ENCODE results near the gene TMEM164.

The TMEM164 gene

GRCh38 chrX:110215411-110215810 lies 212.5 kb downstream of the TMEM164 start:
- no peak for DNase-seq

GRCh38 chrX:110216027-110216426 lies 213.1 kb downstream of the TMEM164 start:
- no peak for DNase-seq

DNA sequence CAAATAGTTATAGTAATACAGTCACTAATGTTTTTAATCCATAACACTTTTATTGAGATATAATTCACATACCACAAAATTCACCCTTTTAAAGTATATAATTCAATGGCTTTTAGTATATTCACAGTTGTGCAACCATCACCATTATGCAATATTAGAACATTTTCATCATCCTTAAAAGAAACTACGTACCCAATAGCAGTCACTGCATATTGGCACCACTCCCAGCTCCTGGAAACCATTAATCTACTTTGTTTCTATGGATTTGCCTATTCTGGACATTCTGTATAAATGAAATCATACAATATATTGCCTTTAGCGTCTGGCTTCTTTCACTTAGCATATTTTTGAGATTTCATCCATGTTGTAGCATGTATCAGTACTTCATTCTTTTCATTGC lies 215.7 kb downstream of the TMEM164 start:
- no peak for DNase-seq

- DNase-seq = no peak
These were observed 217.0 kb downstream of the TMEM164 start for GRCh38 chrX:110219920-110220319.

DNA sequence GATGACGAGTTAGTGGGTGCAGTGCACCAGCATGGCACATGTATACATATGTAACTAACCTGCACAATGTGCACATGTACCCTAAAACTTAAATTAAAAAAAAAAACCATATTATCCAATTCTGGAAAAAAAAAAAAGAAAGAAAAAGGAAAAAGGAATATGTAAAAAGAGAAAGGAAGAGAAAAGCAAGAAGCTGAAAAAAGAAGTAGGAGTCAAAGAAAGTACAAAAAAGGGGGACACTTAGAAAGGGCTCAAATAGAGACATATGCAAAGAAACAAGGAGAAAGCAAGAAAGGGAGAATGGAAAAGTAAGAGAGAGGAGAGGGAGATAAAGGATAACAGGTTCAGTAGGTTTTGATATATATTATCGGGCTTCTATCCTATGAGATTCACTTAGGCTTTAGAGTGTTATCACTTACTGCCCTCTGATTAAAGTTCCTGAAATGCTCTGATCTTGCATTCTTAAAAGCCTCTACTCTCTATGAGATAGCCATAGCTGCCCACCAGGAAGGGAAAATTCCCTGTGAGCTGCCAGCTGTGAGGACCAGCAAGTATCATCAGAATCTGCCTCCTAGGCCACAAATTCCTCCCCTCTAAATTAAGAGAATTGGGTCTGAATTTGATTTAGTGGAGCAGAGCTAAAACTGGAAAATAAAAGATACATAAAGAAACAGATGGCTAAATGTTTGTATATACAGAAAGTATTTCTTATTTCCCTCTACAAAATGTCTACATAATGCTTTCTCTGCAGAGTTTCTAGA lies 219.8 kb downstream of the TMEM164 start:
- DNase-seq = no peak

- no peak for DNase-seq
These were observed 222.2 kb downstream of the TMEM164 start for GRCh38 chrX:110224926-110225617.

GRCh38 chrX:110226931-110227330 lies 224.0 kb downstream of the TMEM164 start:
- DNase-seq = no peak
